Lung (tissue), 12 donors: Measurements from ENCODE around the gene LTF. TPM values are rescaled to one million over a fixed set of nuclear protein-coding genes. Genes with fewer than 3 reads are reported as not detected.

Experiments
- ATAC-seq: fragments of 200-7000 bp; cut with Tn5 transposase; one replicate; pipeline ENCODE4 v1.9.1; 2020; ENCODE audit warnings: moderate number of reproducible peaks; ENCODE audit not compliant: insufficient read depth, low FRiP score
- DNase-seq, 3 donors: peaks; one replicate each; pipeline ENCODE4 v3.0.0-alpha.2; 2013 to 2017
- H3K27ac ChIP-seq, 2 donors: one replicate each; pipeline ENCODE4 v1.5.1; 2013; ENCODE audit warnings: mild to moderate bottlenecking in 2 of 2, moderate library complexity in 2 of 2, control low read depth in 1 of 2, inconsistent platforms in 1 of 2, low read depth in 1 of 2, low read length in 1 of 2
- H3K27me3 ChIP-seq, 3 donors: one replicate each; pipeline ENCODE4 v1.5.1; 2013; ENCODE audit warnings: low read length in 2 of 3; ENCODE audit not compliant: control insufficient read depth in 3 of 3, insufficient read depth in 3 of 3
- H3K36me3 ChIP-seq, 4 donors: one replicate each; pipeline ENCODE4 v1.5.1; 2013; ENCODE audit warnings: low read length in 4 of 4, mild to moderate bottlenecking in 1 of 4, moderate library complexity in 1 of 4; ENCODE audit not compliant: control insufficient read depth in 4 of 4, insufficient read depth in 4 of 4
- H3K4me1 ChIP-seq, 5 donors: one replicate each; pipeline ENCODE4 v1.5.1; 2013; ENCODE audit warnings: low read length in 5 of 5, mild to moderate bottlenecking in 2 of 5, moderate library complexity in 1 of 5; ENCODE audit not compliant: control insufficient read depth in 5 of 5, insufficient read depth in 5 of 5
- H3K4me3 ChIP-seq: one replicate; pipeline ENCODE4 v1.5.1; 2013; ENCODE audit warnings: mild to moderate bottlenecking, control low read depth, moderate library complexity
- H3K9ac ChIP-seq, 2 donors: one replicate each; pipeline ENCODE4 v1.5.1; 2013; ENCODE audit warnings: low read length in 2 of 2, control low read depth in 1 of 2; ENCODE audit not compliant: insufficient read depth in 1 of 2
- H3K9me3 ChIP-seq, 4 donors: one replicate each; pipeline ENCODE4 v1.5.1; 2013; ENCODE audit warnings: low read length in 3 of 4, mild to moderate bottlenecking in 1 of 4, moderate library complexity in 1 of 4; ENCODE audit not compliant: control insufficient read depth in 4 of 4, insufficient read depth in 3 of 4
- WGBS, 2 donors: extraction: QIAGEN DNeasy Blood & Tissue Kit; methylation state at CpG; one replicate each; pipeline ENCODE4 v1.1.7; 2013; 5-methylcytosine and 5-hydroxymethylcytosine counted together
- polyA plus RNA-seq, 2 donors: library from polyadenylated mRNA; stranded (reverse); fragments of 200-250 nt; gene quantifications; one replicate each; pipeline ENCODE4 v1.2.1, GENCODE V29; 2013
- total RNA-seq, 2 donors: library from RNA; depleted of rRNA in 1 of 2; stranded (reverse); fragments of >200 nt in 1 of 2; gene quantifications; one replicate each; pipeline ENCODE4 v1.2.1, GENCODE V29; 2014 to 2021
- TF ChIP-seq, protein P1 (sequence below): IDR thresholded peaks from 2 replicates; pipeline ENCODE4 v1.5.1; 2012; ENCODE audit warnings: mild to moderate bottlenecking; ENCODE audit errors: control extremely low read depth, extremely low read depth
- donor health status: control.
- donor health status: control.
- donor health status: Bipolar disorder and iron deficiency.
- donor health status: healthy.
- donor health status: DM: yes; HTN: yes; CAD: no.

The LTF gene
- total and polyA plus RNA-seq, 4 donors = 12.9 to 188 (median 101) TPM

DNA sequence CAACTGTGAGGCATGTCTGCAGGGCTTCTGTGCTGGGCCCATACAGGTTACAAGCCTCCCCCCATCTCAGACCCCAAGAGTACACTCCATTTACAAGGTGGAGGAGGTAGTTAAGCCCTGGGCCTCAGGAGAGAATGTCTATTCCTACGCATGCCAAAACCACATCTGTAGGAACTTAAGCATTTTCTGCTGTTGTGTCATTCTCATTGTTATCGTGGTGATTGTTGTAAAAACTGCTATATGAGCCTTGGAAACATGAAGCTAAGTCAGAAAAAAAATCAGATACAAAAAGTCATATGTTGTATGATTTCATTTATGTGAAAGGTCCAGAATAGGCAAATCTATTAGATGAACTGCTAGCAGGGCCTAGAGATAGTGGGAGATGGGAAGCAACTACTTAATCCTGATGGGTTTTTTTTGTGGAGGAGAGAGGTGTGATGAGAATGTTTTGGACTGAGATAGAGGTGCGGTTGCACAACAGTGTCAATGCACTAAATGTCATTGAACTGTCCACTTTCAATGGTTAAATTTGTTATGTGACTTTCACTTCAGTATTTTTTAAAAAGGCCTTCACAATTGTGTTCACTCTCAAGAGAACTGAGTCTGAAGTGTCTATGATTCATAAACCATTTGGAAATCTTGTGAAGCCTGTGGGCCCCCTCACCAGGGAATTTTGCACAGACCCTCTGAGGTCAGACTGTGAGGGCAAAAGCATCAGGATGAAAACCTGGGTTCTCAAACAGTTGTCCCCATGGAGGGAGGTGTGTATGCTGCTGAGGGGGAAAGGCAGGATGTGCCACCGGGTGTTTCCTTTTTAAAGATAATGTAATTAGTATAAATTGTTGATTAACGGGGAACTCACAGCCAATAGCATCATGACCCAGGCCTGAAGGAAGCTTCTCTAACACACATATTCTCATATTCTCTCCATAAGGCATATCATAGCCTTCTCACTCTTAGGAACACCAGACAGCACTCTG, 36.2 kb upstream of the LTF start:
- Histone ChIP-seq H3K27ac (no peak overlapping the region), H3K27me3 (no peaks in the 10 kb centered on the region), H3K9me3 (no peaks in the 10 kb centered on the region), H3K4me1 (peaks cover 0 to 5% (median 0%) of the 10 kb centered on the region in 5 donors), H3K4me3 (no peak overlapping the region), H3K36me3 (no peaks in the 10 kb centered on the region), H3K9ac (no peak overlapping the region)
- TF ChIP-seq, protein P1, sequence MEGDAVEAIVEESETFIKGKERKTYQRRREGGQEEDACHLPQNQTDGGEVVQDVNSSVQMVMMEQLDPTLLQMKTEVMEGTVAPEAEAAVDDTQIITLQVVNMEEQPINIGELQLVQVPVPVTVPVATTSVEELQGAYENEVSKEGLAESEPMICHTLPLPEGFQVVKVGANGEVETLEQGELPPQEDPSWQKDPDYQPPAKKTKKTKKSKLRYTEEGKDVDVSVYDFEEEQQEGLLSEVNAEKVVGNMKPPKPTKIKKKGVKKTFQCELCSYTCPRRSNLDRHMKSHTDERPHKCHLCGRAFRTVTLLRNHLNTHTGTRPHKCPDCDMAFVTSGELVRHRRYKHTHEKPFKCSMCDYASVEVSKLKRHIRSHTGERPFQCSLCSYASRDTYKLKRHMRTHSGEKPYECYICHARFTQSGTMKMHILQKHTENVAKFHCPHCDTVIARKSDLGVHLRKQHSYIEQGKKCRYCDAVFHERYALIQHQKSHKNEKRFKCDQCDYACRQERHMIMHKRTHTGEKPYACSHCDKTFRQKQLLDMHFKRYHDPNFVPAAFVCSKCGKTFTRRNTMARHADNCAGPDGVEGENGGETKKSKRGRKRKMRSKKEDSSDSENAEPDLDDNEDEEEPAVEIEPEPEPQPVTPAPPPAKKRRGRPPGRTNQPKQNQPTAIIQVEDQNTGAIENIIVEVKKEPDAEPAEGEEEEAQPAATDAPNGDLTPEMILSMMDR = no peak
- DNase-seq = no peak
- ATAC-seq = no peak
- 56 to 63% methylated on average over 5 of the region's 5 CpGs for WGBS, 2 donors

- Histone ChIP-seq H3K9me3 (no peaks in the 10 kb centered on the region), H3K4me1 (peaks cover 0 to 5% (median 0%) of the 10 kb centered on the region in 5 donors), H3K4me3 (no peak overlapping the region), H3K9ac (no peak overlapping the region), H3K27me3 (no peaks in the 10 kb centered on the region), H3K36me3 (no peaks in the 10 kb centered on the region), H3K27ac (no peak overlapping the region)
- TF ChIP-seq, protein P1 = no peak
- 88 to 93% methylated on average over 6 of the region's 6 CpGs for WGBS, 2 donors
- no peak for DNase-seq
- no peak for ATAC-seq
Measured at GRCh38 chr3:46498916-46499519, 34.3 kb upstream of the LTF start.

DNA sequence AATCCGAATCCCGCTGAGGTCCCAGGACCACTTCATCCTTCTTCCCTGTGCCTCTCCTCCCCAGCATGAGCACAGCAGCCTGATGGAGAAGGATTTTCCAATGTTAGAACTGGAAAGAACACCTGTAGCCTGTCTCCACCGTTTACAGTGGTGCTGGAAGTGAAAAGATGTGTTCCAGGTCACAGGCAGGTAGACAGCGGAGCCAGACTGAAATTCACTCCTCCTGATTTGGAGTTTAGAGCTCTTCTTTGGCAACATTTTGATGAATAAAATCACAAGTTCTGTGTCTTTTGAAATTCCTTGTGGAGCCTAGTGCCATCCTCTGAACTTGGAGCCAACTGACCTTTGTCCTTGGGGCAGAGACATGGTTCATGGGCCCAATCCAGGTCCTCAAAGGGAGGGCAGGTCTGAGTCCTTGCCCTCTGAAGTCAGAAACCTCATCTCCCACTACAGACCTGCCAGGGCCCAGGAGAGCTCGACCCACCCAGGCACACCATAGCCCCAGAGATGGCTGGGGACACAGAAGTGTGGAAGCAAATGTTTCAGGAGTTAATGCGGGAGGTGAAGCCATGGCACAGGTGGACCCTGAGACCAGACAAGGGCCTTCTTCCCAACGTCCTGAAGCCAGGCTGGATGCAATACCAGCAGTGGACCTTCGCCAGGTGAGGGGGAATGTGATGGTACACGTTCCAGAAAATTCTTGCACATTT, 33.0 kb upstream of the LTF start, which contains the start of gene RTP3:
Gene RTP3, plus strand, starts transcription at position 421 of the 710 bp plus-strand sequence. Its CDS starts 87 bp downstream, at position 508.
- ATAC-seq = no peak
- H3K27me3 ChIP-seq = no peaks in the 10 kb centered on the region
- no peak for DNase-seq
- no peaks in the 10 kb centered on the region for H3K9me3 ChIP-seq
- H3K4me3 ChIP-seq = no peak within 1 kb of the TSS
- TF ChIP-seq, protein P1 = no peak
- no peaks in the 10 kb centered on the region for H3K36me3 ChIP-seq
- 78 to 89% methylated on average over 9 of the region's 9 CpGs for WGBS, 2 donors
- H3K4me1 ChIP-seq = peaks cover 0 to 5% (median 0%) of the 10 kb centered on the region in 5 donors
- H3K9ac ChIP-seq = no peak within 1 kb of the TSS
- no peak within 1 kb of the TSS for H3K27ac ChIP-seq
